Central memory CD8-positive, alpha-beta T cell (primary cell): ENCODE measurements around the gene THAP8.

Experiments
- ATAC-seq: fragments of 150-1000 bp; cut with Tn5 transposase; replicated peaks from 2 replicates; pipeline ENCODE4 v1.10.0; 2022; ENCODE audit warnings: mild to moderate bottlenecking, moderate FRiP score, moderate number of reproducible peaks; ENCODE audit not compliant: poor library complexity, severe bottlenecking; ENCODE audit errors: extremely low read depth
- DNase-seq, 2 donors: peaks; one replicate each; pipeline ENCODE4 v3.0.0; 2021; ENCODE audit warnings: low spot score in 2 of 2
- H3K27ac Mint-ChIP-seq: one replicate; pipeline ENCODE4 v1.8.0; 2022; ENCODE audit warnings: low read depth, mild to moderate bottlenecking, moderate library complexity, mixed read lengths
- H3K27me3 Mint-ChIP-seq: one replicate; pipeline ENCODE4 v1.8.0; 2022; ENCODE audit warnings: mixed read lengths
- H3K36me3 Mint-ChIP-seq: one replicate; pipeline ENCODE4 v1.8.0; 2022; ENCODE audit warnings: mild to moderate bottlenecking, moderate library complexity, mixed read lengths; ENCODE audit not compliant: insufficient read depth
- H3K4me1 Mint-ChIP-seq: one replicate; pipeline ENCODE4 v1.8.0; 2022; ENCODE audit warnings: mixed read lengths
- H3K4me3 Mint-ChIP-seq: one replicate; pipeline ENCODE4 v1.8.0; 2022; ENCODE audit warnings: mild to moderate bottlenecking, moderate library complexity, mixed read lengths
- H3K9me3 Mint-ChIP-seq: one replicate; pipeline ENCODE4 v1.8.0; 2022; ENCODE audit warnings: mixed read lengths

THAP8 gene

DNA sequence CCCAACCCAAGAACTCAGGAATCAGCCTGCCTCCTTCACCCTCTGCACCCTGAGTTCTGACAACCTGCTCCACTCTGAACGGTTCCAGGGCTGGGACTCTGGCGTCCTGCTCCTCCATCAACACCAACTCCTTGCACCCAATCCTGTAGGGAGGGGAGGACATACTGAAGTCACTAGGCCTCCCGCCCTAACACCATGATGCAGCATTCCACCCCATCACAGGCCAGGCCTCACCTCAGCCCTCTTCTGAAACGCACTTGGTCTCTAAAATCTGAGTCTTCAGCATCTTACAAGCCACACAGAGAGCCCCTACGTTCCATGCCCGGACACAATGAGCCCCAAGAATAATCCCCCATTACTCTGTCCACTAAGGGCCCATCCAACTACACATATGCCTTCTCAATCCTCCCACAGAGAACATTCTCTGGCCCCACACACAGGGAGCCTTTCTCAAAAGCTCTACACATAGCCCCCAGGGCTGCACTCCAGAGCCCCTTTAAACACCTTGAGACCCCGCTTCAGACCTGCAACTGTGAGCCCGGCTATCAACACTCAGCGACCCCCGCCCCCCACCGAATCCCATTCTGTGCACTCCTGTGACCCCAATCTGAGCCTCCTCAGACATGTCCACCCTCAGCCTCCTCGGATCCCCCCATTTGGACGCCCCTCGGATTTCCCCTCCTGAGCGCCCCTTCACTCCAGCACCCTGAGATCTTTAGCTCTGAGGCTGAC, 40.6 kb downstream of the THAP8 start:
- H3K27ac Mint-ChIP-seq, result peak overlapping the region; percentile 95
- ATAC-seq (no peak), DNase-seq (no peak)

DNA sequence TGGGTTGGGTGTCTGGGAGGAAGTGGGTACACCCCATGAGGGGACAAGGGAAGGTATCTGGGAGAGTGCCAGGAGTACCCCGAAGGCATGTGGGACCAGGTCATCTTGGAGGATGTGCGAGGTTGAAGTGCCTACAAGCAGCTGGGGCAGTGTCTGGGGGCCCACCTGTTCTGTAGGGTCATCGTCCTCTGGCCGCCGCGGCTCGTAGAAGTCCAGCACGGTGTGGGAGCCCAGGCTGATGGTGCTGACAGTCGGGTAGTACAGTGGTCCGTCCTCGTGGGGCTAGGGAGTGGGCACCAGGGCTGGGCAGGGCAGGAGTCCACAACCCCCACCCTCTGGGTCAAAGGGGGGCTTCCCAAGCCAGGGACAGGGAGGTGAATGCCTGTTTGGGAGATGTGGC, 43.7 kb downstream of the THAP8 start:
- ATAC-seq (no peak), DNase-seq (no peak)
- Mint-ChIP-seq H3K4me3 (peak overlapping the region; percentile 12), H3K4me1 (peaks cover 41% of the 10 kb centered on the region), H3K36me3 (peaks cover 5% of the 10 kb centered on the region), H3K27me3 (no peaks in the 10 kb centered on the region), H3K27ac (no peak overlapping the region), H3K9me3 (no peaks in the 10 kb centered on the region)

More for the DNA sequence above, 40.6 kb downstream of the THAP8 start:
- Mint-ChIP-seq H3K4me1 (peaks cover 46% of the 10 kb centered on the region), H3K36me3 (peaks cover 7% of the 10 kb centered on the region), H3K4me3 (peak overlapping the region; percentile 93), H3K9me3 (no peaks in the 10 kb centered on the region), H3K27me3 (no peaks in the 10 kb centered on the region)

DNA sequence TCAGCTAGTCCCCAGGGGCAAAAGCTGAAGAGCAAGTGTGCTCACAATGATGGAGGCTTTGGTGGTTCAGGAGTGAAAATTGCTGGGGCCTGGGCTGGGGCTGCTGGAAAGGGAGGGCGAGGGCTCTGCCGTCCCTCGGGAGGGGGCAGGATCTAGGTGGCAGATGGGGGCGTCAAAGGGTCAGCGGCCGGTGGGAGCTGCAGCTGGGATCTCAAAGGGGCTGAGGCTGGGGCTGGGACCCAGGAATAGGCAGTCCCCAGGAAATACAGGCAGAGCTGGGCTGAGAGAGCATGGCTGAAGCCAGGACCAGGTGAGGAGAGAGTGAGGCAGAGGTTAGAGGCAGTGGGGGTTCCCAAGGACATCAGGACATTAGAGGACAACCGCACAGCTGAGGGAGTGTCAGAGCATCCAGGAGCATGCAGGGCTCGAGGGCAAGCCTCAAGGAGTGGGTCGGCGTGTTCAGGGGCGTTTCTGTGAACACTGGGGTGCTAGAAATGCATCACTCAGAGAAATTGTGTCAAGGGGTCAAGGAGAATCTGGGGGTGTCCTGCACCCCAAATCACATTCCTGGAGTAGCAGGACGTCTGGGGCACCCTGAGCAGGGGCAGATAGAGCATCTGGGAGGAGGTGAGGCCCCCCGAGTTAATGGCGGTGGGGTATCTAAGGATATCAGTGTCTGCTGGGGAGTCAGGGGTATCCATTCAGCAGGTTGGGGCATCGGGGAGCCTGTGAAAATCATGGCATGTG, 44.3 kb downstream of the THAP8 start:
- peaks cover 35% of the 10 kb centered on the region for H3K4me1 Mint-ChIP-seq
- ATAC-seq (no peak), DNase-seq (no peak)
- no peak overlapping the region for H3K27ac Mint-ChIP-seq
- no peaks in the 10 kb centered on the region for H3K27me3 Mint-ChIP-seq
- H3K4me3 Mint-ChIP-seq, result peak overlapping the region; percentile 51
- H3K36me3 Mint-ChIP-seq, result peaks cover 5% of the 10 kb centered on the region
- no peaks in the 10 kb centered on the region for H3K9me3 Mint-ChIP-seq

DNA sequence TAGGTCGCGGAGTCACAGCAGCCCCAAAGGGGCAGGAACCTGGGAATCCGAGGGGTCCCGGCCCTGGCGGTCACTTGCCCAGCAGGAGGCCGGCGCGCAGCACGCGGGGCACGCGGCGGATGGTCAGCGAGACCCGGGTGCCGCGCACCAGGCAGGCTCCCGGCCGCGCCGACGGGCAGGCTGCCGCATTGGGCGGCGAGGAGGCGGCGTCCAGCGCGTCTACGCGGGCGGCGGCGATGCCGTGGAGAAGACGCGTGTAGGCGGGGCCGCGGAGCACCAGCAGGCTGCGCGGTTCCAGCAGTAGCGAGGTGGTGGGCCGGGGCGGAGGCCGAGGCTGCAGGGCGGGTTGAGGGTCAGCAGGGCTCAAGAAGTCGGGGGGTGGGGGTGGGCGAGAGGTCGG, 44.9 kb downstream of the THAP8 start:
- Mint-ChIP-seq H3K36me3 (peaks cover 2% of the 10 kb centered on the region), H3K27ac (no peak overlapping the region), H3K4me1 (peaks cover 32% of the 10 kb centered on the region), H3K9me3 (no peaks in the 10 kb centered on the region), H3K27me3 (no peaks in the 10 kb centered on the region), H3K4me3 (peak overlapping the region; percentile 51)
- ATAC-seq (no peak), DNase-seq (no peak)

DNA sequence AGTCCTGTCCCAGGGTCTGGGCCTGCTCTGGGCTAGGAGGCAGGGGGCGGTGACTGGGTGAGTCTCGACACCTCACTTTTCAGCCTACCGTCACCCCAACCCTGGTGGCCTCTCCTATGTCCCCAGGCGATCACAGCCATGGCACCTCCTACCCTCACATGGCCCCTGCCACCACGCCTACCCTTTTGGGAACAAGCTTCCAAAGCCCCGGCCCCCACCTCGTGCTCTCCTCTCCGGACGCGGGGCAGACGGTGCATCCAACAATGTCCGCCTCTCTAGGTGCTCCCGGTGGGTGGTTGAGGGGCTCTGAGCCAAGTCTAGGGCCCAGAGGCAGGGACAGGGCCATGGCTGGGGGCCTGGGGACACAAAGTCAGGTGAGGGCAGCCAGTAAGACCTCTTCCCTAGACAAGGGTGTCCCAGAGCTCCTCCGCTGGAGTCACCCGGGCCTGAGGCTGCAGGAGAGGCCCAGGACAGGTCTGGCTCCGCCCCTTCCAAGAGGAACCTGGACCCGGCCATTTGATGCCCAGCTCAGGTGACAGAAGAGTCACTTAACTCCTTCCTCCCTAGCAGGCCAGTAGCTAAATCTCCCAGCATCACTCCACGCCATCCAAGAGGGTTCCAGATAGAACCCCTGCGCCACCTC, 45.6 kb downstream of the THAP8 start, which contains the start of gene SYNE4:
SYNE4 (minus strand) TSS at position 478 of the 643 bp plus-strand sequence; CDS start at position 346, 132 bp downstream.
- no peaks in the 10 kb centered on the region for H3K36me3 Mint-ChIP-seq
- H3K9me3 Mint-ChIP-seq, result no peaks in the 10 kb centered on the region
- no peak within 1 kb of the TSS for H3K27ac Mint-ChIP-seq
- H3K27me3 Mint-ChIP-seq, result no peaks in the 10 kb centered on the region
- peaks cover 25% of the 10 kb centered on the region for H3K4me1 Mint-ChIP-seq
- H3K4me3 Mint-ChIP-seq, result peak within 1 kb of the TSS; percentile 51
- ATAC-seq (no peak), DNase-seq (no peak)

DNA sequence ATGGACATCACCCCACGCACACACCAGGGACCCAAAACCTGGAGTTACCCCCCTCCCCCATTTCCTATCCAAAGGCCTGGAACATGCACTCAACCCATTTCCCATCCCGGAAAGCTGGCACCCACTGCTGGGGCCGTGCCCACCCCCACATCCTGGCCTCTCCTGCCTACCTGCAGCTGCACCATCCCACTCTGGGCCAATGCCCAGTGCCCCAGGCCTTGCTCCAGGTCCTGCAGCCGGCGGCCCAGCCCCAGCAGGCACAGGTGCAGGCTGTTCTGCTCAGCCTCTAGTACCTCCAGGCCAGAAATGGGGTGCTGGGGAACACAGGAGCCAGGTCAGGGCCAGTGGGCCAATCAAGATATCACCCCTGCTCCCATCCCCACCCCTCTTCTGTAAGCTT, 47.1 kb downstream of the THAP8 start:
- Mint-ChIP-seq H3K27me3 (no peaks in the 10 kb centered on the region), H3K27ac (no peak overlapping the region), H3K9me3 (no peaks in the 10 kb centered on the region), H3K36me3 (peaks cover 4% of the 10 kb centered on the region), H3K4me3 (no peak overlapping the region), H3K4me1 (peaks cover 23% of the 10 kb centered on the region)
- DNase-seq (no peak), ATAC-seq (no peak)

DNA sequence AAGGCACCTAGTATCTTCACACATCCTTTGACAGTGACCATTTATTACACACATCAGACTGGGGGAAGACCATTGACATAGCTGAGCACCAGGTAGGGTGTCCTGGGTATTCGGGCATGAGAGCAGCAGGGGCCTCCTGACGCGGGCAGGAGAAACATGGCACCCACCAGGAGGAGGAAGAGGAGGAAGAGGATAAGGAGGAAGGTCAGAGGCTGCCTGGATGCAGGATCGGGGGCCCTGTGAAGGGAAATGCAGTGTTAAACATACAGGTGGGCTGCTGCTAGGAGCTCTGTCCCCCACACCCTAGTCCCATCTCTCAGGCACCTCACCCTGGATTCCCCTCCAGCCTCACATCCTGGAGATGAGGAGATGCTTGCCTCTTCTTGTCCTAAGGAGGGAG, 50.8 kb downstream of the THAP8 start:
- Mint-ChIP-seq H3K36me3 (peaks cover 6% of the 10 kb centered on the region), H3K27me3 (no peaks in the 10 kb centered on the region), H3K27ac (no peak overlapping the region), H3K9me3 (no peaks in the 10 kb centered on the region), H3K4me3 (no peak overlapping the region), H3K4me1 (peaks cover 21% of the 10 kb centered on the region)
- ATAC-seq (no peak), DNase-seq (no peak)

DNA sequence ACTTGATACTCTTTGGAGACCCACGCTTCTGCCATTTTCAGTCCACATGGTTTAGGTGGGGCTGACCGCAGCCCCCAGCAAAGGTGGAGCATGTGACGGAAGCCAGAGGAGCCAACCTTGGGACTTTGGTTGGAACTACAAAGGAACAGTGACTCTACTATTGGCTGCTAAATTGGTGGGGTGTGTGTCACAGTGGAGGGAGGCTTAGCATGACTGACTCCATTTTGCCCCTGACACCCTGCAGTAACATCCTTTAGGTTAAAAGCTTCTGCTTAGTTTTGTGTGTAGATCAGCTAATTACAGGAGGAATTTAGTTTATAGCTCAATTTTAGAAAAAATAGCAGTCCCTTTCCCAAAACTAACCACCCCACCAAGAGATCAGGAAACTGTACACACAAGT, 52.5 kb downstream of the THAP8 start:
- peaks cover 11% of the 10 kb centered on the region for H3K36me3 Mint-ChIP-seq
- H3K4me3 Mint-ChIP-seq, result no peak overlapping the region
- no peak for DNase-seq
- no peak for ATAC-seq
- peaks cover 31% of the 10 kb centered on the region for H3K4me1 Mint-ChIP-seq
- H3K27me3 Mint-ChIP-seq, result no peaks in the 10 kb centered on the region
- H3K27ac Mint-ChIP-seq, result no peak overlapping the region
- H3K9me3 Mint-ChIP-seq, result no peaks in the 10 kb centered on the region

DNA sequence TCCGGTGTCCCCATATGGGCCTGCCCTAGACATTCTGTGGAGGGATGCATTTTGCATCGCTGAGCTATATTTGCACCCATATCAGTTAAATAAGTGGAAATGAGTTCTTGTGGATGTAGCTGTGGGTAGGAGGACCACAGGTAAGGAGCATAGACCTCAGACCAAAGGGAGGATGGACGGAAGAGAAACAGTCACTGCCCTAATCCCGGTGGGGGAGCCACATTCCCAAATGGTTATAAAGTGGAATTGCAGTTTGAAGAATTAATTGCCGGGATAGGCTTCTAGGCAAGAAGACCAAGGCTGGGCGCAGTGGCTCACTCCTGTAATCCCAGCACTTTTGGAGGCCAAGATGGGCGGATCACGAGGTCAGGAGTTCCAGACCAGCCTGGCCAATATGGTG, 57.3 kb downstream of the THAP8 start:
- Mint-ChIP-seq H3K27me3 (no peaks in the 10 kb centered on the region), H3K4me1 (peaks cover 38% of the 10 kb centered on the region)

DNA sequence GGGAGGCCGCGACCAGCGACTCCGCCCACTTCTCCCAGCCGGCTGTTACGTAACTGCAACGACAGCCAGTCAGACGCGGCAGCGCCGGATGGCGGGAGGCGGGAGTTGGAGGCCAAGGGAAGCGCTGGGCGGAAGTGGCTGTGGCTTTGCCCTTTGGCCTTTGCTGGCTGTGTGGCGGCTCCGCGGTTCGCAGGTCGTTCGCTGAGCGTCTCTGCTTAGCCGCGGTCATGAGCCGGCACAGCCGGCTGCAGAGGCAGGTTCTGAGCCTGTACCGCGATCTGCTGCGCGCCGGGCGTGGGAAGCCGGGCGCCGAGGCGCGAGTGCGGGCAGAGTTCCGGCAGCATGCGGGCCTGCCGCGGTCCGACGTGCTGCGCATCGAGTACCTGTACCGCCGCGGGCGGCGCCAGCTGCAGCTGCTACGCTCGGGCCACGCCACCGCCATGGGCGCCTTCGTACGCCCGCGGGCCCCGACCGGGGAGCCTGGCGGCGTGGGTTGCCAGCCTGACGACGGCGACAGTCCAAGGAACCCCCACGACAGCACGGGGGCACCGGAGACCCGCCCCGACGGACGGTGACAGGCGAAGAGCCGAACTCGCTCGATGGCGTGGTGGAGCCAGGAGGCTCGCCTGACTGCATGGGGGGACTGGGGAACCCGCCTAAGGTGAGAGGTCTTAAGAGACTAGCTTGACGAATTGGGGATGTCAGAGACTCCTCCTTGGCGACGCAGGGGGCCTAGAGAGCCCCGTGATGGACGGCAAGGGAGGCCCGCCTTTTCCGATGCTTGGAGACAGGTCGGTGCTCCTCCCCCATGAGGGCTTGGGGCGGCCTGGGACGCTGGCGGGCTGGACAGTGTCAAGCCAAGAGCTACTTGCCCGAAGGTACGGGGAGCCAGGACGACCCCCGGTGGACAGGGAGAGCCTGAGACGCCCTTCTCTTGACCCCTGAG, 58.8 kb downstream of the THAP8 start, which contains the start of gene SDHAF1:
SDHAF1 (plus strand) TSS at position 141 of the 946 bp plus-strand sequence; CDS start at position 228, 87 bp downstream.
- DNase-seq, result peak; percentile 80 to 81
- Mint-ChIP-seq H3K27ac (peak within 1 kb of the TSS; percentile 84), H3K4me1 (peaks cover 32% of the 10 kb centered on the region), H3K9me3 (no peaks in the 10 kb centered on the region), H3K27me3 (no peaks in the 10 kb centered on the region), H3K4me3 (peak within 1 kb of the TSS; percentile 85), H3K36me3 (peaks cover 10% of the 10 kb centered on the region)
- peak; percentile 86 for ATAC-seq

More for the DNA sequence above, 57.3 kb downstream of the THAP8 start:
- no peak for ATAC-seq
- DNase-seq, result no peak
- H3K9me3 Mint-ChIP-seq, result no peaks in the 10 kb centered on the region
- peaks cover 10% of the 10 kb centered on the region for H3K36me3 Mint-ChIP-seq
- peak overlapping the region; percentile 85 for H3K4me3 Mint-ChIP-seq
- H3K27ac Mint-ChIP-seq, result peak overlapping the region; percentile 44

DNA sequence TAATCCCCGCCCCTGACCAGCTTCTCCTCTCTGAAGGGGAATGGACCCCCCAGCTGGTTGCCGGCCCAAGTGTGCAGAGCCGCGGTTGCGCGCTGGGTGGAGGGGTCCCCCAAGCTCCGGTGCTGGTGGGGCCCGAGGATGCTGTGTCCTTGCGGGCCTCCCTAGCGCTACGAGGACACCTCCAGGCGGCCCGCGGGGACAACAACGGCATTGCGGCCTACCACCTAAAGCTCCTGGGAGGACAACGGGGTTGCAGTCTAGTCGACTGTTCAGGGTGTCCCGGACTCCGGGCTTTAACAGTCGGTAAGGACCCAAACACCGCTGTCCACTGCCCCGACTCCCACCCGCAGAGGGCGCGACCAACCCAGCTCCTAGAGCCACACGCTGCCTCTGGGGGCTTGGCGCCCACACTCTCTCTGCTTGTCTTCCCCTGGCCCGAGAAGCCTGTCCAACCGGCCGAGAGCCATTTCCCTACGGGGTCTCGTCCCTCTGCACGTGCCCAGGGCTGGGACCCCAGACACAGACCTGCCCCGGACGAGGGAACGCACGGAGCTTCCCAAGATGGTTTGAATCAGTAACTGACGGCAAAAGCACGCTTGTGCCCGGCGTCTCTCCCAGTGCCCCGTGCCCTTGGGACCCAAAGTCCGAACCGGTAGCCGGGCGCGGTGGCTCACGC, 60.0 kb downstream of the THAP8 start:
- Mint-ChIP-seq H3K27me3 (peaks cover 7% of the 10 kb centered on the region), H3K4me1 (peaks cover 28% of the 10 kb centered on the region), H3K36me3 (peaks cover 10% of the 10 kb centered on the region), H3K4me3 (peak overlapping the region; percentile 85), H3K27ac (no peak overlapping the region), H3K9me3 (no peaks in the 10 kb centered on the region)
- DNase-seq (no peak), ATAC-seq (no peak)
